ENCODE measurements around the gene DNAJC22.
"Not testable (repeated sequence)": the region's sequence is repeated elsewhere in the genome, so short reads cannot be mapped to it uniquely, and the experiment has no call there.

DNA sequence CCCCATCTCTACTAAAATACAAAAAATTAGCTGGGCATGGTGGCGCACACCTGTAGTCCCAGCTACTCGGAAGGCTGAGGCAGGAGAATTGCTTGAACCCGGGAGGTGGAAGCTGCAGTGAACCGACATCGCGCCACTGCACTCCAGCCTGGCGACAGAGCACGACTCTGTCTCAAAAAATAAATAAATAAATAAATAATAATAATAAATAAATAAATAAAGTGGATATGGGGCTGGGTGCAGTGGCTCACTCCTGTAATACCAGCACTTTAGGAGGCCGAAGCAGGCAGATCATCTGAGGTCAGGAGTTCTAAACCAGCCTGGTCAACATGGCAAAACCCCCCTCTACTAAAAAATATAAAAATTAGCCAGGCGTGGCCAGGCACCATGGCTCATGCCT is 29.6 kb upstream of the DNAJC22 start:
- TF ChIP-seq, protein P1, sequence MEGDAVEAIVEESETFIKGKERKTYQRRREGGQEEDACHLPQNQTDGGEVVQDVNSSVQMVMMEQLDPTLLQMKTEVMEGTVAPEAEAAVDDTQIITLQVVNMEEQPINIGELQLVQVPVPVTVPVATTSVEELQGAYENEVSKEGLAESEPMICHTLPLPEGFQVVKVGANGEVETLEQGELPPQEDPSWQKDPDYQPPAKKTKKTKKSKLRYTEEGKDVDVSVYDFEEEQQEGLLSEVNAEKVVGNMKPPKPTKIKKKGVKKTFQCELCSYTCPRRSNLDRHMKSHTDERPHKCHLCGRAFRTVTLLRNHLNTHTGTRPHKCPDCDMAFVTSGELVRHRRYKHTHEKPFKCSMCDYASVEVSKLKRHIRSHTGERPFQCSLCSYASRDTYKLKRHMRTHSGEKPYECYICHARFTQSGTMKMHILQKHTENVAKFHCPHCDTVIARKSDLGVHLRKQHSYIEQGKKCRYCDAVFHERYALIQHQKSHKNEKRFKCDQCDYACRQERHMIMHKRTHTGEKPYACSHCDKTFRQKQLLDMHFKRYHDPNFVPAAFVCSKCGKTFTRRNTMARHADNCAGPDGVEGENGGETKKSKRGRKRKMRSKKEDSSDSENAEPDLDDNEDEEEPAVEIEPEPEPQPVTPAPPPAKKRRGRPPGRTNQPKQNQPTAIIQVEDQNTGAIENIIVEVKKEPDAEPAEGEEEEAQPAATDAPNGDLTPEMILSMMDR (IDR thresholded peaks at IDR 0.05), result not testable (repeated sequence)
- TF ChIP-seq POLR2A (IDR thresholded peaks at IDR 0.05), result not testable (repeated sequence)

Data from heart left ventricle (tissue), 13 donors.